HepG2 (cell line): ENCODE data around the gene MCAT. TPM values are rescaled to one million over a fixed set of nuclear protein-coding genes. Genes with fewer than 3 reads are reported as not detected.

Experiments
- CCAR2 ChIP-seq: fragments of 200-400 bp; formaldehyde crosslinking; optimal IDR thresholded peaks from 2 replicates; pipeline ENCODE3; 2018; ENCODE audit warnings: low read depth, mild to moderate bottlenecking, low read length, moderate library complexity
- EHMT2 ChIP-seq: fragments of 200-600 bp; sonication (generic); IDR thresholded peaks from 2 replicates; pipeline ENCODE4 v1.7.0; 2017; ENCODE audit warnings: antibody characterized with exemption, low read depth, low read length, borderline replicate concordance
- KMT2A ChIP-seq: sonication (generic); formaldehyde crosslinking; IDR thresholded peaks from 2 replicates; pipeline ENCODE4 v1.4.0; 2020; ENCODE audit warnings: missing genetic modification reagents
- LRRFIP1 ChIP-seq: sonication (generic); formaldehyde crosslinking; conservative IDR thresholded peaks from 2 replicates; pipeline ENCODE4 v1.4.0; 2020; ENCODE audit warnings: missing genetic modification reagents
- MAFG ChIP-seq: sonication (generic); formaldehyde crosslinking; IDR thresholded peaks from 2 replicates; pipeline ENCODE4 v1.5.1; 2020; ENCODE audit warnings: mild to moderate bottlenecking, missing genetic modification reagents
- MLX ChIP-seq: IDR thresholded peaks from 2 replicates; pipeline ENCODE4 v1.6.1; 2016
- MNT ChIP-seq: fragments of 450-650 bp; IDR thresholded peaks from 2 replicates; pipeline ENCODE4 v1.6.1; 2016
- MYNN ChIP-seq: sonication (generic); formaldehyde crosslinking; IDR thresholded peaks from 2 replicates; pipeline ENCODE4 v1.4.0; 2020; ENCODE audit warnings: mild to moderate bottlenecking, low read depth, missing genetic modification reagents
- NR2F1 ChIP-seq, 2 experiments: fragments of 450-650 bp in 1 of 2; formaldehyde crosslinking in 1 of 2; IDR thresholded peaks; 2 replicates each; pipeline versions ENCODE4 v1.5.0 to v1.6.1; 2016 to 2020; ENCODE audit warnings: mild to moderate bottlenecking in 1 of 2, missing compliant biosample characterization in 1 of 2, missing genetic modification reagents in 1 of 2, moderate library complexity in 1 of 2
- RFX1 ChIP-seq: fragments of 450-650 bp; IDR thresholded peaks from 2 replicates; pipeline ENCODE4 v1.6.1; 2017
- RXRB ChIP-seq: IDR thresholded peaks from 2 replicates; pipeline ENCODE4 v1.6.1; 2016; ENCODE audit warnings: borderline replicate concordance, missing genetic modification reagents, missing compliant biosample characterization
- SP5 ChIP-seq: IDR thresholded peaks from 2 replicates; pipeline ENCODE4 v1.6.1; 2016; ENCODE audit warnings: low read depth, borderline replicate concordance
- SRF ChIP-seq: IDR thresholded peaks from 2 replicates; pipeline ENCODE4 v1.6.1; 2011; ENCODE audit warnings: mild to moderate bottlenecking, low read depth, low read length, moderate library complexity
- ZBTB37 ChIP-seq: sonication (generic); formaldehyde crosslinking; IDR thresholded peaks from 2 replicates; pipeline ENCODE4 v1.4.0; 2020; ENCODE audit warnings: mild to moderate bottlenecking, missing genetic modification reagents
- ZFAT ChIP-seq: sonication (generic); formaldehyde crosslinking; conservative IDR thresholded peaks from 2 replicates; pipeline ENCODE4 v1.8.1; 2023; ENCODE audit warnings: missing genetic modification reagents, inconsistent platforms
- ZNF12 ChIP-seq: sonication (generic); formaldehyde crosslinking; IDR thresholded peaks from 2 replicates; pipeline ENCODE4 v1.5.0; 2020; ENCODE audit warnings: missing genetic modification reagents
- ZNF34 ChIP-seq: sonication (generic); formaldehyde crosslinking; IDR thresholded peaks from 2 replicates; pipeline ENCODE4 v1.4.0; 2020; ENCODE audit warnings: mild to moderate bottlenecking, missing genetic modification reagents, borderline replicate concordance
- ZNF414 ChIP-seq: sonication (generic); formaldehyde crosslinking; IDR thresholded peaks from 2 replicates; pipeline ENCODE4 v1.5.0; 2020; ENCODE audit warnings: missing genetic modification reagents
- ZNF75D ChIP-seq: sonication (generic); formaldehyde crosslinking; IDR thresholded peaks from 2 replicates; pipeline ENCODE4 v1.8.1; 2023; ENCODE audit warnings: missing genetic modification reagents, mild to moderate bottlenecking, borderline replicate concordance
- ZSCAN5A ChIP-seq: sonication (generic); formaldehyde crosslinking; IDR thresholded peaks from 2 replicates; pipeline ENCODE4 v1.8.0; 2022; ENCODE audit warnings: mild to moderate bottlenecking, missing genetic modification reagents, borderline replicate concordance
- polyA plus RNA-seq, 8 experiments: library from polyadenylated mRNA; depleted of rRNA in 3 of 8; stranded (reverse) in 7 of 8; unstranded in 1 of 8; fragments of >200 nt; fragmentation: Illumina TruSeq in 4 of 8; extraction: Trizol in 4 of 8; gene quantifications; 2 replicates each; pipeline versions ENCODE4 v1.2.1 to v1.2.3, GENCODE V29; 2011 to 2016; ENCODE audit warnings: low read depth in 4 of 8, missing spikeins in 1 of 8, mixed read lengths in 1 of 8; ENCODE audit not compliant: insufficient read depth in 1 of 8
- total RNA-seq, 5 experiments: library from RNA; depleted of rRNA; stranded (reverse); fragments of >200 nt; fragmentation: Illumina TruSeq; extraction: Trizol; gene quantifications; 2 replicates each; pipeline ENCODE4 v1.2.3, GENCODE V29; 2016; ENCODE audit warnings: low read depth in 1 of 5

The MCAT gene
- total and polyA plus RNA-seq, 2 of the 13 experiments (the other 11 are each of a cell fraction or from before 2014, with no cell fraction given) = 9.3 to 16.7 TPM

GRCh38 chr22:43187171-43188099, 44.2 kb upstream of the MCAT start (continued):
- TF ChIP-seq LRRFIP1 (no peak), KMT2A (CRISPR knock-in tag) (peak; percentile 72; the same call in 1 of the 2 replicates), MNT (no peak), SRF (no peak), MLX (CRISPR knock-in tag) (peak; percentile 45; the same call in 1 of the 2 replicates), EHMT2 (no peak), ZBTB37 (CRISPR knock-in tag) (no peak), MAFG (no peak), ZNF34 (CRISPR knock-in tag) (no peak), RFX1 (no peak), CCAR2 (no peak), ZNF414 (CRISPR knock-in tag) (no peak), ZNF12 (0 out of 2 replicates have a peak, but pooled peaks have one; percentile 46), NR2F1 (CRISPR knock-in tag; IDR thresholded peaks at IDR 0.05) (0 out of 4 replicates have a peak, but pooled peaks of 1 of the 2 experiments have one; percentile 14), ZSCAN5A (CRISPR knock-in tag) (no peak), MYNN (CRISPR knock-in tag) (no peak), ZFAT (no peak), RXRB (CRISPR knock-in tag) (peak; percentile 28; the same call in 1 of the 2 replicates), ZNF75D (CRISPR knock-in tag) (no peak), SP5 (CRISPR knock-in tag) (peak; percentile 61)
